AG04449 (cell line): ENCODE results near the gene ANKFN1.

ENCODE experiments used
- CTCF ChIA-PET: fragments of 350-600 bp; formaldehyde crosslinking; extraction: SDS; loops from one replicate; lab custom pipeline; 2021; ENCODE audit warnings: antibody characterized with exemption; lab: Yijun Ruan, JAX
- POLR2A ChIA-PET: fragments of 400-600, 350-600 bp; formaldehyde crosslinking; extraction: SDS; loops from one replicate; lab custom pipeline; 2020; ENCODE audit warnings: antibody characterized with exemption, inconsistent platforms; lab: Yijun Ruan, JAX
- DNase-seq: peaks from one replicate; pipeline ENCODE4 v3.0.0-alpha.2; 2010; ENCODE audit warnings: low read depth, low spot score
- H3K4me3 ChIP-seq: 2 replicates; pipeline ENCODE4 v1.5.1; 2011; ENCODE audit warnings: low read depth, mild to moderate bottlenecking, control low read depth, low read length
- CTCF ChIP-seq: IDR thresholded peaks from one replicate; pipeline ENCODE4 v1.5.1; 2011; ENCODE audit warnings: mild to moderate bottlenecking, moderate library complexity, low read length, control low read depth, inconsistent platforms; ENCODE audit not compliant: insufficient read depth; ENCODE audit errors: missing control alignments

The ANKFN1 gene

GRCh38 chr17:56532926-56533325 is 379.7 kb downstream of the ANKFN1 start:
- no peak overlapping the region for H3K4me3 ChIP-seq
- CTCF ChIA-PET: no interaction called here

GRCh38 chr17:56536766-56537165 is 383.5 kb downstream of the ANKFN1 start:
- DNase-seq: no peak
- ChIA-PET CTCF (interaction anchor here (0.6 kb wide), 1 partner anchor 179 kb away, joined by 3 read pairs; no protein-coding TSS in a partner anchor), POLR2A (no interaction called here)
- no peak for TF ChIP-seq CTCF
- H3K4me3 ChIP-seq: no peak overlapping the region

More at GRCh38 chr17:56532926-56533325, 379.7 kb downstream of the ANKFN1 start:
- no peak for TF ChIP-seq CTCF
- POLR2A ChIA-PET: no interaction called here
- DNase-seq: no peak

DNA sequence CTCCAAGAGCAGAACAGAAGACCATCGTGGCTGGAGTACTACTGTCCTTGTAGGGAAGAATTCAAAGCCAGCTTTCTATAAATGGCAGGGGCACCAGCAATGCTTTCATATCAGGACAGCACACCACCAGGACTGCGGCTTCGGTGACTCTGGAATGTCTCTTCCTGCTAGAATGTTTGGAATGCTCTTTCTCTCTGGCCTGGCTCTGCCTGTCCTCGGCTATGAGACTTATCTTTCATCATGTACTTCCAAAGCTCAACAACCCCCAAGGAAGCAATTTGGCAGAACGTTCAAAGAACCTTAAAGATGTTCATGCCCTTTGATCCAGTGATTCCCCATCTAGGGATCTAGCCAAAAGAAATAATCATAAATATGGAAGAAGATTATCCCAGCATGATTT is 387.6 kb downstream of the ANKFN1 start:
- no peak for DNase-seq
- H3K4me3 ChIP-seq: no peak overlapping the region
- no peak for TF ChIP-seq CTCF
- ChIA-PET CTCF (no interaction called here), POLR2A (no interaction called here)

DNA sequence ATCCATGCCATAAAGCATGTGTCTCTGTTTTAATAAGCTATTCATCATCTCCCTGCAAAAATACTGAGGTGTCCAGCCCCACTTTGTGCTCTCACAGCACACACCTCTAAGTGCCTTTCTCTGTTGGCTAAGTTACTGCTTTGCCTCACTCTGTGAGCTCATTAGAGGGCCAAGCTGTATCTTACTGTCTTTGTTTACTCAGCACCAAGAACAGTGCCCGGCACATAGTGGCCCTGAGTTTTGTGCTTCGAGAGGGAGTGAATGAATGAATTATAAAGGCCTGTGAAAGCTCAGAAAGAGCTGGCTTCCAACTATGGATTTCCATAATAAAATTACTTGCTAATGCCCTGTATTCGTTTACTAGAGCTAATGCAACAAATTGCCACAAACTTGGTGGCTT is 390.0 kb downstream of the ANKFN1 start:
- no peak overlapping the region for H3K4me3 ChIP-seq
- ChIA-PET CTCF (interaction anchor here (1.4 kb wide), 1 partner anchor 49 kb away, joined by 3 read pairs; no protein-coding TSS in a partner anchor), POLR2A (no interaction called here)
- DNase-seq: no peak
- TF ChIP-seq CTCF: no peak

- ChIA-PET POLR2A (interaction anchor here (0.7 kb wide), 1 partner anchor 602 kb away, joined by 4 read pairs; no protein-coding TSS in a partner anchor), CTCF (interaction anchor here (1.2 to 2.3 kb wide), 2 partner anchors 171 to 418 kb away, joined by 3 to 5 read pairs; no protein-coding TSS in a partner anchor)
- no peak for DNase-seq
- H3K4me3 ChIP-seq: no peak overlapping the region
- TF ChIP-seq CTCF: no peak
These were observed 391.8 kb downstream of the ANKFN1 start for GRCh38 chr17:56545106-56545505.

DNA sequence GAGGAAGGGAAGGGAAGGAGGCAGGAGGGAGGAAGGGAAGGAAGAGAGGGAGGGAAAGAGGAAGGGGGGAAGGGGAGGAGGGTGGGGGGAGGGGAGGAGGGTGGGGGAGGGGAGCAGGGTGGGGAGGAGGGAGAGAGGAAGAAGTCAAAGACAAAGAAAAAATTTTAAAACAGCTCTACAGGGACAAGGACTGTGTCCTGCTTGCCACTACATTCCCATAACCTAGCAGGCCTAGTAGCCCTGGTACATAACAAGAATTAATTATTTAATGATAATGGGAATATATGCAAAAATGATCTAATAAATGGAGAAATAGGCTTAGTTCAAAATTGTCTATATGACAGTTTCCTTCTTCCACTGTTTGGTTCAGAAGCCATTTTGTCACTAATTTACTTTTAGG is 392.7 kb downstream of the ANKFN1 start:
- no peak for DNase-seq
- H3K4me3 ChIP-seq: no peak overlapping the region
- CTCF ChIA-PET: interaction anchor here (1.2 to 2.3 kb wide), 2 partner anchors 170 to 419 kb away, joined by 3 to 5 read pairs; no protein-coding TSS in a partner anchor
- POLR2A ChIA-PET: no interaction called here
- TF ChIP-seq CTCF: no peak
